Pancreas (tissue), 10 donors: ENCODE measurements around the gene GOLGA8H. TPM values are rescaled to one million over a fixed set of nuclear protein-coding genes. Genes with fewer than 3 reads are reported as not detected.
"Not testable (repeated sequence)": the region's sequence is repeated elsewhere in the genome, so short reads cannot be mapped to it uniquely, and the experiment has no call there.

ENCODE experiments used
- ATAC-seq, 4 donors: fragments of 200-7000 bp; cut with Tn5 transposase; one replicate each; pipeline versions ENCODE4 v1.8.0 to v1.9.1; 2020; ENCODE audit warnings: mild to moderate bottlenecking in 4 of 4, moderate library complexity in 4 of 4
- DNase-seq, 6 donors: peaks; one replicate each; pipeline ENCODE4 v3.0.0-alpha.2; 2020
- FAIRE-seq: peaks from 2 replicates; lab custom pipeline; 2012; peaks lifted over from hg19 to GRCh38; lab: Jason Lieb, UNC
- H3K27ac ChIP-seq, 4 donors: fragments of 200-600 bp; sonication (generic); 1 replicate in 3 of 4; 2 replicates in 1 of 4; pipeline versions ENCODE4 v1.5.0 to v1.8.0; 2020
- H3K27me3 ChIP-seq, 4 donors: fragments of 200-600 bp; one replicate each; pipeline ENCODE4 v1.8.0; 2021
- H3K36me3 ChIP-seq, 3 donors: fragments of 200-600 bp; sonication (generic) in 1 of 3; one replicate each; pipeline versions ENCODE4 v1.5.0 to v1.8.0; 2020 to 2021
- H3K4me1 ChIP-seq, 3 donors: fragments of 200-600 bp; one replicate each; pipeline ENCODE4 v1.8.0; 2021
- H3K4me3 ChIP-seq, 4 donors: fragments of 200-600 bp; sonication (generic) in 2 of 4; one replicate each; pipeline versions ENCODE4 v1.5.0 to v1.8.0; 2020 to 2021
- H3K9me3 ChIP-seq, 4 donors: fragments of 200-600 bp; one replicate each; pipeline ENCODE4 v1.8.0; 2021
- CTCF ChIP-seq, 4 donors: fragments of 200-600 bp; sonication (generic) in 3 of 4; IDR thresholded peaks; one replicate each; pipeline versions ENCODE4 v1.5.0 to v1.8.0; 2021; ENCODE audit warnings: antibody characterized with exemption in 4 of 4
- WGBS, 2 donors: extraction: QIAGEN DNeasy Blood & Tissue Kit; methylation state at CpG; one replicate each; pipeline ENCODE4 v1.1.7; 2013; 5-methylcytosine and 5-hydroxymethylcytosine counted together
- intact Hi-C, 3 donors: fragments of 100-400 bp; cut with DNase I; formaldehyde crosslinking; loops; one replicate each; pipeline versions ENCODE4 v1.11.1 to v1.14.2; 2022
- polyA plus RNA-seq, 2 donors: library from polyadenylated mRNA; stranded (reverse); fragments of 200-250 nt; gene quantifications; one replicate each; pipeline ENCODE4 v1.2.3, GENCODE V29; 2013
- total RNA-seq, 6 donors: library from RNA; stranded (reverse); fragmentation: NEBNext Ultra II Directional in 4 of 6; extraction: Animal tissue kit (Norgen Biotek cat#: 25700) in 4 of 6; gene quantifications; one replicate each; pipeline versions ENCODE4 v1.2.1 to v1.2.4, GENCODE V29; 2021 to 2023
- donor health status: healthy with polysubstance abuse.
- donor health status: DM: no; HTN: no; CAD: no; lungs with moderate emphysema.
- donor health status: DM: no; HTN: no; CAD: no.
- donor health status: control.
- donor health status: control.
- donor health status: Bipolar disorder and iron deficiency.
- donor health status: DM: yes; HTN: yes; CAD: no.
- donor health status: DM: no; HTN: no; CAD: no.
- donor health status: DM: no; HTN: no; CAD: no.
- donor health status: DM: yes; HTN: yes; CAD: no.

Gene GOLGA8H
- 1 to 10 TPM in 3 of 6 donors, under 1 TPM in 3; 0.60 to 1.8 (median 1.0) TPM for total RNA-seq
- polyA plus RNA-seq: 1 to 10 TPM in 1 of 2 donors, under 1 TPM in 1; 0.33 to 1.6 TPM

- ATAC-seq, H3K36me3 ChIP-seq, H3K27ac ChIP-seq, H3K4me1 ChIP-seq, H3K9me3 ChIP-seq, H3K27me3 ChIP-seq, intact Hi-C loops, H3K4me3 ChIP-seq, FAIRE-seq, DNase-seq: not testable (repeated sequence)
- 94% methylated on average over 3 to 6 of the region's 8 CpGs for WGBS, 2 donors
Measured at GRCh38 chr15:30603796-30604195, at the start of gene GOLGA8H. Gene GOLGA8H (plus strand): TSS chr15:30604028. CDS start chr15:30604126, 98 bp downstream.

- H3K27ac ChIP-seq, H3K4me1 ChIP-seq, intact Hi-C loops, FAIRE-seq, H3K9me3 ChIP-seq, H3K4me3 ChIP-seq, H3K27me3 ChIP-seq, H3K36me3 ChIP-seq: not testable (repeated sequence)
- ATAC-seq (peak in 3 of 4 donors; percentile 51 to 82 (median 78)), DNase-seq (peak in 1 of 6 donors; percentile 38)
- WGBS, 2 donors: 11% methylated on average over 3 of the region's 6 CpGs; no CpG with 5 or more reads in 1 of the 2 donors
Measured at GRCh38 chr15:30566949-30567348, 36.9 kb upstream of the GOLGA8H start.

- ATAC-seq: peak; percentile 77 to 92 (median 84)
- no CpG with 5 or more reads among the region's 38 CpGs for WGBS, 2 donors
Measured at GRCh38 chr15:30573012-30573491, 30.8 kb upstream of the GOLGA8H start.

GRCh38 chr15:30579394-30579970 lies 24.3 kb upstream of the GOLGA8H start:
- DNase-seq, H3K9me3 ChIP-seq, H3K27ac ChIP-seq, H3K4me3 ChIP-seq, intact Hi-C loops, H3K4me1 ChIP-seq, H3K27me3 ChIP-seq, H3K36me3 ChIP-seq, ATAC-seq, FAIRE-seq: not testable (repeated sequence)
- WGBS, 2 donors: no CpG with 5 or more reads among the region's 6 CpGs

More at GRCh38 chr15:30573012-30573491, 30.8 kb upstream of the GOLGA8H start:
- H3K9me3 ChIP-seq, H3K36me3 ChIP-seq, DNase-seq, H3K4me1 ChIP-seq, H3K4me3 ChIP-seq, H3K27ac ChIP-seq, intact Hi-C loops, FAIRE-seq, H3K27me3 ChIP-seq: not testable (repeated sequence)

GRCh38 chr15:30580716-30581115 lies 23.1 kb upstream of the GOLGA8H start:
- DNase-seq, ATAC-seq, H3K27ac ChIP-seq, H3K36me3 ChIP-seq, H3K9me3 ChIP-seq, intact Hi-C loops, FAIRE-seq, H3K4me3 ChIP-seq, H3K27me3 ChIP-seq, H3K4me1 ChIP-seq: not testable (repeated sequence)
- no CpG with 5 or more reads among the region's 4 CpGs for WGBS, 2 donors

GRCh38 chr15:30598953-30599352 lies 4.9 kb upstream of the GOLGA8H start:
- H3K4me3 ChIP-seq, H3K36me3 ChIP-seq, ATAC-seq, H3K9me3 ChIP-seq, intact Hi-C loops, H3K27ac ChIP-seq, H3K27me3 ChIP-seq, H3K4me1 ChIP-seq, DNase-seq: not testable (repeated sequence)
- TF ChIP-seq CTCF (IDR thresholded peaks at IDR 0.05): peak in 1 of 4 donors; percentile 21
- 6 to 20% methylated on average over 2 of the region's 2 CpGs for WGBS, 2 donors
- peak; percentile 75 for FAIRE-seq

- WGBS, 2 donors: no CpG with 5 or more reads among the region's 6 CpGs
- FAIRE-seq, H3K4me1 ChIP-seq, intact Hi-C loops, H3K4me3 ChIP-seq, DNase-seq, H3K27ac ChIP-seq, H3K36me3 ChIP-seq, ATAC-seq, H3K9me3 ChIP-seq, H3K27me3 ChIP-seq: not testable (repeated sequence)
Measured at GRCh38 chr15:30612271-30612670, 8.4 kb downstream of the GOLGA8H start.

GRCh38 chr15:30621342-30621741 lies 17.5 kb downstream of the GOLGA8H start:
- H3K9me3 ChIP-seq, H3K36me3 ChIP-seq, H3K27ac ChIP-seq, H3K27me3 ChIP-seq, FAIRE-seq, DNase-seq, H3K4me1 ChIP-seq, H3K4me3 ChIP-seq, intact Hi-C loops: not testable (repeated sequence)
- 8% methylated on average over 1 to 2 of the region's 3 CpGs for WGBS, 2 donors
- ATAC-seq: peak in 2 of 4 donors; percentile 10 to 24

GRCh38 chr15:30625436-30626193 lies 21.8 kb downstream of the GOLGA8H start, which contains the start of gene ARHGAP11B:
Gene ARHGAP11B (plus strand): TSS chr15:30626128.
- 0% methylated on average over 31 to 35 of the region's 35 CpGs for WGBS, 2 donors
- H3K27me3 ChIP-seq, H3K9me3 ChIP-seq, H3K36me3 ChIP-seq, intact Hi-C loops, H3K4me1 ChIP-seq: not testable (repeated sequence)
- Histone ChIP-seq H3K27ac (peak within 1 kb of the TSS in 3 of 4 donors; percentile 65 to 88 (median 84)), H3K4me3 (peak within 1 kb of the TSS; percentile 11 to 53 (median 42))
- DNase-seq: peak; percentile 78 to 92 (median 88)
- FAIRE-seq: peak; percentile 49
- peak; percentile 94 to 97 (median 94) for ATAC-seq

- H3K9me3 ChIP-seq, DNase-seq, FAIRE-seq, H3K4me1 ChIP-seq, H3K27me3 ChIP-seq, H3K36me3 ChIP-seq, intact Hi-C loops: not testable (repeated sequence)
- 0 to 1% methylated on average over 11 to 12 of the region's 22 CpGs for WGBS, 2 donors
- Histone ChIP-seq H3K27ac (peak overlapping the region in 1 of 4 donors; percentile 88), H3K4me3 (peak overlapping the region; percentile 11 to 53 (median 42))
- ATAC-seq: peak in 1 of 4 donors; percentile 15
Measured at GRCh38 chr15:30626194-30626565, 22.4 kb downstream of the GOLGA8H start.

- ATAC-seq, H3K9me3 ChIP-seq, DNase-seq, H3K27ac ChIP-seq, intact Hi-C loops, H3K27me3 ChIP-seq, H3K4me1 ChIP-seq, FAIRE-seq, H3K36me3 ChIP-seq: not testable (repeated sequence)
- 1% methylated on average over 8 to 13 of the region's 20 CpGs for WGBS, 2 donors
- H3K4me3 ChIP-seq: peak overlapping the region in 3 of 4 donors; percentile 11 to 53 (median 47)
Measured at GRCh38 chr15:30626632-30627031, 22.8 kb downstream of the GOLGA8H start.
